Activated CD4-positive, alpha-beta T cell treated with anti-CD3 and anti-CD28 coated beads, Interleukin-2, Interleukin-6, amounts not matched to agents 100 ng/mL and 50 ng/mL, durations not matched to agents 16 hours and 8 hours (primary cell): ENCODE data around the gene NDFIP2.

ENCODE experiments used
- DNase-seq: peaks from one replicate; pipeline ENCODE4 v3.0.0-alpha.2; 2020

The NDFIP2 gene

GRCh38 chr13:79480954-79481684 lies at the start of gene NDFIP2:
Gene NDFIP2, plus strand, starts transcription at chr13:79481155. Its CDS starts 49 bp downstream, at chr13:79481204.
- DNase-seq: peak; percentile 94

GRCh38 chr13:79432086-79432485 lies 48.9 kb upstream of the NDFIP2 start:
- DNase-seq: no peak

GRCh38 chr13:79432992-79433391 lies 48.0 kb upstream of the NDFIP2 start:
- DNase-seq: no peak

GRCh38 chr13:79434556-79434955 lies 46.4 kb upstream of the NDFIP2 start:
- no peak for DNase-seq

GRCh38 chr13:79435561-79435990 lies 45.4 kb upstream of the NDFIP2 start:
- no peak for DNase-seq

- DNase-seq: no peak
Measured at GRCh38 chr13:79439275-79439674, 41.7 kb upstream of the NDFIP2 start.

- no peak for DNase-seq
Measured at GRCh38 chr13:79440958-79441528, 39.9 kb upstream of the NDFIP2 start.

GRCh38 chr13:79442221-79442620 lies 38.7 kb upstream of the NDFIP2 start:
- DNase-seq: no peak

- DNase-seq: no peak
Measured at GRCh38 chr13:79442706-79443105, 38.2 kb upstream of the NDFIP2 start.

GRCh38 chr13:79445968-79446645 lies 34.8 kb upstream of the NDFIP2 start:
- DNase-seq: peak; percentile 17

- no peak for DNase-seq
Measured at GRCh38 chr13:79447141-79447540, 33.8 kb upstream of the NDFIP2 start.

- no peak for DNase-seq
Measured at GRCh38 chr13:79447741-79448140, 33.2 kb upstream of the NDFIP2 start.

- peak; percentile 48 for DNase-seq
Measured at GRCh38 chr13:79448413-79448812, 32.5 kb upstream of the NDFIP2 start.

GRCh38 chr13:79450110-79450509 lies 30.8 kb upstream of the NDFIP2 start:
- DNase-seq: peak; percentile 58

- DNase-seq: peak; percentile 96
Measured at GRCh38 chr13:79451500-79451962, 29.4 kb upstream of the NDFIP2 start.

GRCh38 chr13:79452239-79452913 lies 28.6 kb upstream of the NDFIP2 start:
- no peak for DNase-seq

GRCh38 chr13:79455331-79455730 lies 25.6 kb upstream of the NDFIP2 start:
- no peak for DNase-seq

GRCh38 chr13:79456051-79456450 lies 24.9 kb upstream of the NDFIP2 start:
- no peak for DNase-seq

GRCh38 chr13:79456656-79457365 lies 24.1 kb upstream of the NDFIP2 start:
- DNase-seq: no peak

- DNase-seq: no peak
Measured at GRCh38 chr13:79457390-79457789, 23.6 kb upstream of the NDFIP2 start.

- DNase-seq: peak; percentile 49
Measured at GRCh38 chr13:79457948-79458347, 23.0 kb upstream of the NDFIP2 start.

GRCh38 chr13:79458436-79458835 lies 22.5 kb upstream of the NDFIP2 start:
- DNase-seq: no peak

GRCh38 chr13:79459906-79460305 lies 21.0 kb upstream of the NDFIP2 start:
- DNase-seq: no peak
